HepG2 (cell line): ENCODE measurements around the gene RAB22A. TPM values are rescaled to one million over a fixed set of nuclear protein-coding genes. Genes with fewer than 3 reads are reported as not detected.

Experiments used
- BRF2 ChIP-seq: sonication (generic); formaldehyde crosslinking; IDR thresholded peaks from 2 replicates; pipeline ENCODE4 v1.8.1; 2022; ENCODE audit warnings: mild to moderate bottlenecking, missing genetic modification reagents
- ETV5 ChIP-seq: IDR thresholded peaks from 2 replicates; pipeline ENCODE4 v1.6.1; 2018; ENCODE audit warnings: missing biosample characterization, missing genetic modification reagents, inconsistent platforms, borderline replicate concordance
- FOXA3 ChIP-seq: IDR thresholded peaks from 2 replicates; pipeline ENCODE4 v1.6.1; 2016; ENCODE audit warnings: missing genetic modification reagents, missing compliant biosample characterization
- FOXO1 ChIP-seq: sonication (generic); formaldehyde crosslinking; IDR thresholded peaks from 2 replicates; pipeline ENCODE4 v1.4.0; 2020; ENCODE audit warnings: missing genetic modification reagents
- HMGXB4 ChIP-seq, 2 experiments: sonication (generic) in 1 of 2; formaldehyde crosslinking in 1 of 2; IDR thresholded peaks; 2 replicates each; pipeline versions ENCODE4 v1.4.0 to v1.6.1; 2018 to 2020; ENCODE audit warnings: missing genetic modification reagents in 2 of 2, borderline replicate concordance in 1 of 2, low read depth in 1 of 2, mild to moderate bottlenecking in 1 of 2, missing biosample characterization in 1 of 2
- MAFF ChIP-seq: IDR thresholded peaks from 2 replicates; pipeline ENCODE4 v1.6.1; 2011; ENCODE audit warnings: low read depth, low read length, improper control_type of control experiment
- PAWR ChIP-seq: sonication (generic); formaldehyde crosslinking; IDR thresholded peaks from 2 replicates; pipeline ENCODE4 v1.4.0; 2020; ENCODE audit warnings: missing genetic modification reagents, mild to moderate bottlenecking, borderline replicate concordance
- PRDM4 ChIP-seq: sonication (generic); formaldehyde crosslinking; IDR thresholded peaks from 2 replicates; pipeline ENCODE4 v1.9.0; 2021; ENCODE audit warnings: missing genetic modification reagents, borderline replicate concordance
- PTBP1 ChIP-seq: fragments of 200-400 bp; formaldehyde crosslinking; IDR thresholded peaks from 2 replicates; pipeline ENCODE4 v1.6.1; 2018; ENCODE audit warnings: low read length, low read depth; ENCODE audit not compliant: poor library complexity, severe bottlenecking
- SOX5 ChIP-seq: IDR thresholded peaks from 2 replicates; pipeline ENCODE4 v1.6.1; 2016; ENCODE audit warnings: borderline replicate concordance
- STAT6 ChIP-seq: sonication (generic); formaldehyde crosslinking; IDR thresholded peaks from 2 replicates; pipeline ENCODE4 v1.4.0; 2020; ENCODE audit warnings: missing genetic modification reagents, mild to moderate bottlenecking, borderline replicate concordance
- TEAD3 ChIP-seq: optimal IDR thresholded peaks from 2 replicates; pipeline ENCODE3; 2016; ENCODE audit warnings: borderline replicate concordance
- THAP9 ChIP-seq: sonication (generic); formaldehyde crosslinking; IDR thresholded peaks from 2 replicates; pipeline ENCODE4; 2020; ENCODE audit warnings: missing genetic modification reagents, mild to moderate bottlenecking, borderline replicate concordance
- YEATS4 ChIP-seq: sonication (generic); formaldehyde crosslinking; IDR thresholded peaks from 2 replicates; pipeline ENCODE4 v1.4.0; 2020; ENCODE audit warnings: missing genetic modification reagents, borderline replicate concordance
- ZNF264 ChIP-seq: sonication (generic); formaldehyde crosslinking; IDR thresholded peaks from 2 replicates; pipeline ENCODE4 v1.4.0; 2020; ENCODE audit warnings: missing genetic modification reagents
- ZSCAN22 ChIP-seq: sonication (generic); formaldehyde crosslinking; IDR thresholded peaks from 2 replicates; pipeline ENCODE4 v1.4.0; 2020; ENCODE audit warnings: mild to moderate bottlenecking, missing genetic modification reagents
- ZSCAN25 ChIP-seq: sonication (generic); formaldehyde crosslinking; IDR thresholded peaks from 2 replicates; pipeline ENCODE4 v1.8.0; 2022; ENCODE audit warnings: mild to moderate bottlenecking, missing genetic modification reagents
- polyA plus RNA-seq, 8 experiments: library from polyadenylated mRNA; depleted of rRNA in 3 of 8; stranded (reverse) in 7 of 8; unstranded in 1 of 8; fragments of >200 nt; fragmentation: Illumina TruSeq in 4 of 8; extraction: Trizol in 4 of 8; gene quantifications; 2 replicates each; pipeline versions ENCODE4 v1.2.1 to v1.2.3, GENCODE V29; 2011 to 2016; ENCODE audit warnings: low read depth in 4 of 8, missing spikeins in 1 of 8, mixed read lengths in 1 of 8; ENCODE audit not compliant: insufficient read depth in 1 of 8
- total RNA-seq, 5 experiments: library from RNA; depleted of rRNA; stranded (reverse); fragments of >200 nt; fragmentation: Illumina TruSeq; extraction: Trizol; gene quantifications; 2 replicates each; pipeline ENCODE4 v1.2.3, GENCODE V29; 2016; ENCODE audit warnings: low read depth in 1 of 5

Gene RAB22A
- total and polyA plus RNA-seq, 2 of the 13 experiments (the other 11 are each of a cell fraction or from before 2014, with no cell fraction given) = 10.7 to 11.2 TPM

GRCh38 chr20:58408603-58409246 is 99.2 kb downstream of the RAB22A start (continued):
- TF ChIP-seq STAT6 (CRISPR knock-in tag) (no peak), BRF2 (CRISPR knock-in tag) (no peak), FOXO1 (peak; percentile 44; the same call in 1 of the 2 replicates), ZSCAN22 (CRISPR knock-in tag) (no peak), HMGXB4 (CRISPR knock-in tag; IDR thresholded peaks at IDR 0.05; ENCODE audit: borderline replicate concordance in 1 of 2, low read depth in 1 of 2) (0 out of 4 replicates have a peak, but pooled peaks of 1 of the 2 experiments have one; percentile 8), SOX5 (peak; percentile 83; the same call in 1 of the 2 replicates), ZNF264 (CRISPR knock-in tag) (no peak), PTBP1 (no peak), ZSCAN25 (CRISPR knock-in tag) (no peak), FOXA3 (CRISPR knock-in tag) (peak; percentile 33; the same call in 1 of the 2 replicates), PRDM4 (CRISPR knock-in tag) (no peak), MAFF (peak; percentile 70), THAP9 (CRISPR knock-in tag) (no peak), TEAD3 (CRISPR knock-in tag) (peak; percentile 55), PAWR (no peak), ETV5 (CRISPR knock-in tag) (peak; percentile 22; the same call in 1 of the 2 replicates), YEATS4 (CRISPR knock-in tag) (no peak)
